ENCODE results near the gene ZBP1.

Gene ZBP1

DNA sequence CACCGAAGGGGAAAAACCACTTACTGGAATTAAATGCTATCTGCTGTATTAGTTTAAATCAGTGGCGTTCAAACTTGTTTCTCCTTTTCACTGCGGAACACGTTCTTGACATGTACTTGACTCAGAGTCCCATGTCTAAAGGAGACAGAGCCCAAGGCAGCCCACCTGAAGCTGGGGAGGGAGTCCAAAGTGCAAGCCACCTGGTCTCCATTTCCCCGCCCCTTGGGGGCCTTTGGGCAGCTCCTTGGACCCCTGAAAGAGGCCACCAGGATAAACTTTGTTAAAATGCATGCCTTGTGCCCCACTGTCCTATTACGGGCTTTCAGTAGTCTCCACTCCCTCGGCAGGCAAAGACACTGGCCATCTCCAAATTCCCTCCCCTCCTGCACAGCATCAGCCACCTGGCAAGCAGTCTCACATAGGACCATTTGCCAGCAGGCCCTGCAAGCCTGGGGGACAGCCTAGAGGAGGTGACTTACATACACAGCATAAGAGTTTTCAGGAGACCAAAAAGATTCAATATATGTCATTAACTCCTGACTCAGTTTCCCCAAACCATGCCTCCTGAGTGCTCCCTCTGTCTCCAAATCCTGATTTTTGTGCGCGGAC, 52.7 kb downstream of the ZBP1 start:
- ChIA-PET CTCF (interaction anchor here (1.2 kb wide), 1 partner anchor 69 kb away, joined by 3 read pairs; no protein-coding TSS in a partner anchor), POLR2A (no interaction called here)
- no peak for DNase-seq (ENCODE audit: extremely low spot score)
- TF ChIP-seq TARDBP (IDR thresholded peaks at IDR 0.05) = no peak
- TF ChIP-seq SUZ12 (IDR thresholded peaks at IDR 0.05) = no peak
- no peak for TF ChIP-seq FOXK2 (IDR thresholded peaks at IDR 0.05)
- no peak for TF ChIP-seq ZNF384 (IDR thresholded peaks at IDR 0.05)
- no peak for TF ChIP-seq ARNT (IDR thresholded peaks at IDR 0.05)
- TF ChIP-seq HDGF (IDR thresholded peaks at IDR 0.05; ENCODE audit: borderline replicate concordance) = no peak
- no peak for TF ChIP-seq CTBP1 (IDR thresholded peaks at IDR 0.05; ENCODE audit: borderline replicate concordance)
- no peak for TF ChIP-seq SP1 (IDR thresholded peaks at IDR 0.05)
- no peak for TF ChIP-seq ELF4 (IDR thresholded peaks at IDR 0.05)

DNA sequence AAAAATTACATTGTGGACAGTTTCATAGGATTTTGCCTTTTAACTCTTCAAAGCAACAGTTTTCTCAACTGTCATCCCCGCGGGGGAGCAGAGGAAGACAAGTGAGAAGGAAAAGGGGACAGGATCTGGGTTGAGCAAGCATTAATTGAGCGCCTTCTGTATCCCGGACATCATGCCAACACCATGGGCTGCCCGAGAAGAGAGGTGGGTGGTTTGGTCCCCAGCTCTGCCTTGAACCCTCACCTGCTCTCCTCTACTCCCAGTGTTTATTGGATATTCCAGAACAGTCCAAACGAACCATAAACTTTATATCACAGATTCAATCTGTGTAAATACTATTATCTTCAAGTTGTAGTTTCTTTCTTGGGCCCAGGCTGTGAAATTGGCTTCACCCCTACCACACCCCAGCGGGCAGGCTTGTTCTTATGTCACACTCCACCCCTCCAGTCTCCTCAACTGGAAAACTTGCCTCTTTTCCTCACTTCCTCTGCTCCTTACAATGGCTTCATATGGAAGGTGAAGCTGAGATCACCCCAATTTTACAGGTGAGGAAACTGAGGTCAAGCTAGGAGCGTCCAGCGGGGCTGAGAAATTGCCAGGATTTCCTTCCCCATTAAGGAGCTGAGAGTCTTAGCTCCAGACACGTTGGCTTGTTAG, 53.3 kb downstream of the ZBP1 start:
- no peak for TF ChIP-seq PKNOX1 (IDR thresholded peaks at IDR 0.05)
- no peak for TF ChIP-seq LEF1 (IDR thresholded peaks at IDR 0.05; ENCODE audit: borderline replicate concordance)
- no peak for TF ChIP-seq L3MBTL2 (conservative IDR thresholded peaks at IDR 0.05)
- ChIA-PET POLR2A (no interaction called here), CTCF (interaction anchor here (1.2 kb wide), 1 partner anchor 68 kb away, joined by 3 read pairs; no protein-coding TSS in a partner anchor)
- no peak for DNase-seq (ENCODE audit: extremely low spot score)

DNA sequence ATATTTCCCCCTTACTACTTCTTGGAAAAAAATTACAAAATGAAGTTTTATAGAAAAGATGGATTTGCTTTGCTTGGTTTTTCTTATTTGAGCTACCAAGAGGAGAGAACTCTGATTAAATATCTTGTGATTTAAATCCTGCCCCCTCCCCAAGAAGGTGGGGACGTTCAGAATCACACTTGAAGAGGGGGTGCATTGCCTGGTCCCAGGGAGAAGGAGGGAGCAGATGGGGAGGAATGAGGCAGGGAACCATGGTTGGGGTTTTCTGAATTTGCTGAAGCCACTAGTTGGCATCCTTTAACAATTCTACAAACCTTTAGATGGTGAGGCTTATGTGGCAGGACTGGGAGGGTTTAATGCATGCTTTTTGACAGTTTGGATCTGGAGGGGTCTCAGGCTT, 53.8 kb downstream of the ZBP1 start:
- ChIA-PET CTCF (interaction anchor here (1.2 kb wide), 1 partner anchor 68 kb away, joined by 3 read pairs; no protein-coding TSS in a partner anchor), POLR2A (no interaction called here)
- DNase-seq (ENCODE audit: extremely low spot score) = no peak
- TF ChIP-seq SUZ12 (IDR thresholded peaks at IDR 0.05) = no peak
- TF ChIP-seq TARDBP (IDR thresholded peaks at IDR 0.05) = no peak
- TF ChIP-seq ARNT (IDR thresholded peaks at IDR 0.05) = no peak

GRCh38 chr20:57564951-57565642, 55.1 kb downstream of the ZBP1 start:
- no peak for DNase-seq (ENCODE audit: extremely low spot score)
- TF ChIP-seq SUZ12 (IDR thresholded peaks at IDR 0.05) (no peak), PKNOX1 (IDR thresholded peaks at IDR 0.05) (no peak), L3MBTL2 (conservative IDR thresholded peaks at IDR 0.05) (no peak), FOXK2 (IDR thresholded peaks at IDR 0.05) (no peak), TARDBP (IDR thresholded peaks at IDR 0.05) (no peak), ARNT (IDR thresholded peaks at IDR 0.05) (no peak), SP1 (IDR thresholded peaks at IDR 0.05) (no peak), LEF1 (IDR thresholded peaks at IDR 0.05; ENCODE audit: borderline replicate concordance) (no peak), FOXM1 (IDR thresholded peaks at IDR 0.05; ENCODE audit: borderline replicate concordance) (no peak), FOXA1 (IDR thresholded peaks at IDR 0.05) (no peak)
- POLR2A ChIA-PET = no interaction called here
- CTCF ChIA-PET = no interaction called here

DNA sequence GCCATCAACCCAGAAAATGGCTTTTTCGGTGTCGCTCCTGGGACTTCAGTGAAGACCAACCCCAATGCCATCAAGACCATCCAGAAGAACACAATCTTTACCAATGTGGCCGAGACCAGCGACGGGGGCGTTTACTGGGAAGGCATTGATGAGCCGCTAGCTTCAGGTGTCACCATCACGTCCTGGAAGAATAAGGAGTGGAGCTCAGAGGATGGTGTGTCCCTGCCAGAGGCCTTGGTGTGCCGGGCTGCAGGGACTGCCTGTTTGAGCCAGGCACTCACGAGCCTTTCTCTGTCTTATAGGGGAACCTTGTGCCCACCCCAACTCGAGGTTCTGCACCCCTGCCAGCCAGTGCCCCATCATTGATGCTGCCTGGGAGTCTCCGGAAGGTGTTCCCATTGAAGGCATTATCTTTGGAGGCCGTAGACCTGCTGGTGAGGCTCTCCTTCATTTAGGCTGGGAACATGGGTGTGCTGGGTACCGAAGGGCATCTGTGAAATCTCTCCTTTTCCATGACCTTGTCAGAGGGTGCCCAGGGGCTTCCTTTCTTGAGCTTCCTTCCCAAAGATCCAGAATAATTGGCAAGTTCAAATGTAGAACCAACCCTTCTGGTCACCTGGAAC, 55.9 kb downstream of the ZBP1 start:
- POLR2A ChIA-PET = no interaction called here
- CTCF ChIA-PET = no interaction called here
- no peak for TF ChIP-seq HDGF (IDR thresholded peaks at IDR 0.05; ENCODE audit: borderline replicate concordance)
- no peak for TF ChIP-seq TARDBP (IDR thresholded peaks at IDR 0.05)
- TF ChIP-seq FOXM1 (IDR thresholded peaks at IDR 0.05; ENCODE audit: borderline replicate concordance) = no peak
- TF ChIP-seq PKNOX1 (IDR thresholded peaks at IDR 0.05) = no peak
- TF ChIP-seq FOXA1 (IDR thresholded peaks at IDR 0.05) = no peak
- TF ChIP-seq L3MBTL2 (conservative IDR thresholded peaks at IDR 0.05) = no peak
- TF ChIP-seq SUZ12 (IDR thresholded peaks at IDR 0.05) = no peak
- TF ChIP-seq FOXK2 (IDR thresholded peaks at IDR 0.05) = no peak
- no peak for TF ChIP-seq CTBP1 (IDR thresholded peaks at IDR 0.05; ENCODE audit: borderline replicate concordance)
- no peak for TF ChIP-seq ZNF384 (IDR thresholded peaks at IDR 0.05)
- TF ChIP-seq LEF1 (IDR thresholded peaks at IDR 0.05; ENCODE audit: borderline replicate concordance) = no peak
- TF ChIP-seq ELF4 (IDR thresholded peaks at IDR 0.05) = no peak
- TF ChIP-seq NFRKB (IDR thresholded peaks at IDR 0.05) = no peak
- TF ChIP-seq BHLHE40 (IDR thresholded peaks at IDR 0.05; ENCODE audit: borderline replicate concordance) = no peak
- no peak for TF ChIP-seq ARNT (IDR thresholded peaks at IDR 0.05)

GRCh38 chr20:57563522-57563921, 56.7 kb downstream of the ZBP1 start:
- CTCF ChIA-PET = no interaction called here
- POLR2A ChIA-PET = no interaction called here
- TF ChIP-seq ELF4 (IDR thresholded peaks at IDR 0.05) (no peak), FOXA1 (IDR thresholded peaks at IDR 0.05) (no peak), SP1 (IDR thresholded peaks at IDR 0.05) (no peak), ZNF384 (IDR thresholded peaks at IDR 0.05) (no peak), LEF1 (IDR thresholded peaks at IDR 0.05; ENCODE audit: borderline replicate concordance) (no peak)
- no peak for DNase-seq (ENCODE audit: extremely low spot score)

More for the DNA sequence above, 55.9 kb downstream of the ZBP1 start:
- DNase-seq (ENCODE audit: extremely low spot score) = no peak

Measured in HEK293T (cell line).